ENCODE measurements around the gene HCST. TPM values are rescaled to one million over a fixed set of nuclear protein-coding genes. Genes with fewer than 3 reads are reported as not detected.

HCST gene
- total RNA-seq, 1 experiment from 2014 or later: not detected

- no peak overlapping the region for H3K4me2 ChIP-seq (ENCODE audit: low read length)
- ChIA-PET POLR2A (ENCODE audit: unreplicated experiment) (no interaction called here), CTCF (no interaction called here)
- no peak overlapping the region for H3K9ac ChIP-seq (ENCODE audit: low read length)
- intact Hi-C loops (cut with micrococcal nuclease): loop anchor here (10.0 kb wide), 2 partner anchors 115 to 225 kb away; partner anchors contain the start of genes KMT2B, THAP8 and WDR62
- ATAC-seq (no peak), DNase-seq (no peak)
- H3F3A ChIP-seq (ENCODE audit: low read length, unreplicated experiment): no peaks in the 10 kb centered on the region
- no peaks in the 10 kb centered on the region for H4K20me1 ChIP-seq (ENCODE audit: low read length)
- no peaks in the 10 kb centered on the region for H3K36me3 ChIP-seq (ENCODE audit: low read depth, low read length)
- TF ChIP-seq, protein P1, sequence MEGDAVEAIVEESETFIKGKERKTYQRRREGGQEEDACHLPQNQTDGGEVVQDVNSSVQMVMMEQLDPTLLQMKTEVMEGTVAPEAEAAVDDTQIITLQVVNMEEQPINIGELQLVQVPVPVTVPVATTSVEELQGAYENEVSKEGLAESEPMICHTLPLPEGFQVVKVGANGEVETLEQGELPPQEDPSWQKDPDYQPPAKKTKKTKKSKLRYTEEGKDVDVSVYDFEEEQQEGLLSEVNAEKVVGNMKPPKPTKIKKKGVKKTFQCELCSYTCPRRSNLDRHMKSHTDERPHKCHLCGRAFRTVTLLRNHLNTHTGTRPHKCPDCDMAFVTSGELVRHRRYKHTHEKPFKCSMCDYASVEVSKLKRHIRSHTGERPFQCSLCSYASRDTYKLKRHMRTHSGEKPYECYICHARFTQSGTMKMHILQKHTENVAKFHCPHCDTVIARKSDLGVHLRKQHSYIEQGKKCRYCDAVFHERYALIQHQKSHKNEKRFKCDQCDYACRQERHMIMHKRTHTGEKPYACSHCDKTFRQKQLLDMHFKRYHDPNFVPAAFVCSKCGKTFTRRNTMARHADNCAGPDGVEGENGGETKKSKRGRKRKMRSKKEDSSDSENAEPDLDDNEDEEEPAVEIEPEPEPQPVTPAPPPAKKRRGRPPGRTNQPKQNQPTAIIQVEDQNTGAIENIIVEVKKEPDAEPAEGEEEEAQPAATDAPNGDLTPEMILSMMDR (conservative IDR thresholded peaks at IDR 0.05; ENCODE audit: low read depth, low read length): no peak
- TF ChIP-seq EZH2 (IDR thresholded peaks at IDR 0.05; ENCODE audit: low read length, unreplicated experiment): no peak
- no peak for TF ChIP-seq EZH2phosphoT487 (IDR thresholded peaks at IDR 0.05; ENCODE audit: borderline replicate concordance, low read length)
- no peaks in the 10 kb centered on the region for H3K9me3 ChIP-seq (ENCODE audit: low read length)
- H3K9me2 ChIP-seq (replicated peaks; ENCODE audit: low read length): no peaks in the 10 kb centered on the region
- BruUV-seq (replicated peaks): no TSS peak
- H3K27me3 ChIP-seq (ENCODE audit: low read length): no peaks in the 10 kb centered on the region
- H3K27ac ChIP-seq (ENCODE audit: low read length): no peak overlapping the region
- H2AFZ ChIP-seq (ENCODE audit: low read length): no peak overlapping the region
- H3K4me1 ChIP-seq (ENCODE audit: insufficient read depth, low read length): peaks cover 9% of the 10 kb centered on the region
- peaks cover 7% of the 10 kb centered on the region; the same call in 1 of the 2 replicates for H3K79me2 ChIP-seq (ENCODE audit: low read length)
- H3K4me3 ChIP-seq (ENCODE audit: low read length): no peak overlapping the region
Observed at GRCh38 chr19:35939307-35940077, 37.2 kb downstream of the HCST start.

- Histone ChIP-seq H3K9me3 (ENCODE audit: low read length) (no peaks in the 10 kb centered on the region), H3K9ac (ENCODE audit: low read length) (no peak overlapping the region), H3K79me2 (ENCODE audit: low read length) (peaks cover 7% of the 10 kb centered on the region; the same call in 1 of the 2 replicates), H3K27me3 (ENCODE audit: low read length) (no peaks in the 10 kb centered on the region), H3K36me3 (ENCODE audit: low read depth, low read length) (no peaks in the 10 kb centered on the region), H3K4me2 (ENCODE audit: low read length) (no peak overlapping the region), H3K27ac (ENCODE audit: low read length) (no peak overlapping the region), H3K9me2 (replicated peaks; ENCODE audit: low read length) (no peaks in the 10 kb centered on the region), H4K20me1 (ENCODE audit: low read length) (no peaks in the 10 kb centered on the region), H3K4me1 (ENCODE audit: insufficient read depth, low read length) (peaks cover 9% of the 10 kb centered on the region), H2AFZ (ENCODE audit: low read length) (no peak overlapping the region), H3K4me3 (ENCODE audit: low read length) (no peak overlapping the region), H3F3A (ENCODE audit: low read length, unreplicated experiment) (no peaks in the 10 kb centered on the region)
- ATAC-seq: no peak
- TF ChIP-seq EZH2phosphoT487 (IDR thresholded peaks at IDR 0.05; ENCODE audit: borderline replicate concordance, low read length) (no peak), EZH2 (IDR thresholded peaks at IDR 0.05; ENCODE audit: low read length, unreplicated experiment) (no peak)
- TF ChIP-seq, protein P1 (conservative IDR thresholded peaks at IDR 0.05; ENCODE audit: low read depth, low read length): no peak
- POLR2A ChIA-PET (ENCODE audit: unreplicated experiment): no interaction called here
- CTCF ChIA-PET: no interaction called here
- intact Hi-C loops (cut with micrococcal nuclease): no loop called here
- no peak for DNase-seq
- no TSS peak for BruUV-seq (replicated peaks)
Observed at GRCh38 chr19:35940078-35940775, 37.9 kb downstream of the HCST start.

DNA sequence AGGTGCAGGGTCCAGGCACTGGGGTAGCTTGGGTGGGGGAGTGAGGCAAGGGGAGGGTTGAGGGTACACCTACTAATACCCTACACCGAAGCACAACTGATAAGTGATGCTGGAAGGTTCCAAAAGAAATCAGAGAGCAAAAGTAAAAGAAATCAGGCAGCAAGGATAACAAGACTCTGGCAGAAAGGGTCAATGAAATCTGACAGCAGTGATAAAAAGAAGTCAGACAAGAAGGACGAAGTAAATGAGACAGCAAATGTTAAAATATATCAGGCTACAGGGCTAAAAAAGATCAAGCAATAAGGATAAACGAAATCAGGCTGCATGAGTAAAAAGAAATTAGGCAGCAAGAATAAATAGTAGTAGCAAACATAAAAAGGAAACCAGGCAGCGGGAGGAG lies 38.5 kb downstream of the HCST start:
- no peak overlapping the region for H2AFZ ChIP-seq (ENCODE audit: low read length)
- H3K4me1 ChIP-seq (ENCODE audit: insufficient read depth, low read length): peaks cover 9% of the 10 kb centered on the region
- no peak overlapping the region for H3K4me3 ChIP-seq (ENCODE audit: low read length)
- H4K20me1 ChIP-seq (ENCODE audit: low read length): no peaks in the 10 kb centered on the region
- intact Hi-C loops (cut with micrococcal nuclease): no loop called here
- no peaks in the 10 kb centered on the region for H3K9me2 ChIP-seq (replicated peaks; ENCODE audit: low read length)
- no peaks in the 10 kb centered on the region for H3K27me3 ChIP-seq (ENCODE audit: low read length)
- ChIA-PET CTCF (no interaction called here), POLR2A (ENCODE audit: unreplicated experiment) (no interaction called here)
- no peak overlapping the region for H3K27ac ChIP-seq (ENCODE audit: low read length)
- H3K9me3 ChIP-seq (ENCODE audit: low read length): no peaks in the 10 kb centered on the region
- no peak for TF ChIP-seq EZH2 (IDR thresholded peaks at IDR 0.05; ENCODE audit: low read length, unreplicated experiment)
- TF ChIP-seq, protein P1 (conservative IDR thresholded peaks at IDR 0.05; ENCODE audit: low read depth, low read length): no peak
- no TSS peak for BruUV-seq (replicated peaks)
- H3K4me2 ChIP-seq (ENCODE audit: low read length): no peak overlapping the region
- H3K9ac ChIP-seq (ENCODE audit: low read length): no peak overlapping the region
- H3K79me2 ChIP-seq (ENCODE audit: low read length): peaks cover 7% of the 10 kb centered on the region; the same call in 1 of the 2 replicates
- DNase-seq: no peak
- H3F3A ChIP-seq (ENCODE audit: low read length, unreplicated experiment): no peaks in the 10 kb centered on the region
- ATAC-seq: no peak
- no peaks in the 10 kb centered on the region for H3K36me3 ChIP-seq (ENCODE audit: low read depth, low read length)
